Natural killer cell treated with Interleukin-12 subunit alpha and Interleukin-12 subunit beta and Interleukin-15 and Interleukin-18, amount 100 ng/mL, for 72 hours (primary cell): ENCODE data around the gene PRDM2. TPM values are rescaled to one million over a fixed set of nuclear protein-coding genes. Genes with fewer than 3 reads are reported as not detected.

Source experiments
- ATAC-seq, 2 donors: fragments of 150-1000 bp; cut with Tn5 transposase in 1 of 2; sonication (Bioruptor Pico), chemical (Tn5 transposase) in 1 of 2; 2 replicates each; pipeline ENCODE4 v1.10.0; 2021
- DNase-seq: peaks from one replicate; pipeline ENCODE4 v3.0.0; 2022; ENCODE audit warnings: low spot score
- H3K27ac Mint-ChIP-seq, 2 donors: 1 replicate in 1 of 2; 2 replicates in 1 of 2; pipeline ENCODE4 v1.8.0; 2022; ENCODE audit warnings: mixed read lengths in 2 of 2, mild to moderate bottlenecking in 1 of 2, moderate library complexity in 1 of 2
- H3K27me3 Mint-ChIP-seq, 2 donors: 1 replicate in 1 of 2; 2 replicates in 1 of 2; pipeline ENCODE4 v1.8.0; 2022; ENCODE audit warnings: mixed read lengths in 2 of 2
- H3K36me3 Mint-ChIP-seq: one replicate; pipeline ENCODE4 v1.8.0; 2022; ENCODE audit warnings: mixed read lengths
- H3K4me1 Mint-ChIP-seq, 2 donors: 1 replicate in 1 of 2; 2 replicates in 1 of 2; pipeline ENCODE4 v1.8.0; 2022; ENCODE audit warnings: low read depth in 2 of 2, mixed read lengths in 2 of 2, mild to moderate bottlenecking in 1 of 2
- H3K4me3 Mint-ChIP-seq: one replicate; pipeline ENCODE4 v1.8.0; 2022; ENCODE audit warnings: mixed read lengths
- H3K9me3 Mint-ChIP-seq: 2 replicates; pipeline ENCODE4 v1.8.0; 2022; ENCODE audit warnings: mixed read lengths
- total RNA-seq, 2 donors: library from RNA; stranded (reverse); gene quantifications; one replicate each; pipeline ENCODE4 v1.2.3, GENCODE V29; 2022

PRDM2 gene
- total RNA-seq, 2 donors from 2014 or later = 80.1 to 91.3 TPM

DNA sequence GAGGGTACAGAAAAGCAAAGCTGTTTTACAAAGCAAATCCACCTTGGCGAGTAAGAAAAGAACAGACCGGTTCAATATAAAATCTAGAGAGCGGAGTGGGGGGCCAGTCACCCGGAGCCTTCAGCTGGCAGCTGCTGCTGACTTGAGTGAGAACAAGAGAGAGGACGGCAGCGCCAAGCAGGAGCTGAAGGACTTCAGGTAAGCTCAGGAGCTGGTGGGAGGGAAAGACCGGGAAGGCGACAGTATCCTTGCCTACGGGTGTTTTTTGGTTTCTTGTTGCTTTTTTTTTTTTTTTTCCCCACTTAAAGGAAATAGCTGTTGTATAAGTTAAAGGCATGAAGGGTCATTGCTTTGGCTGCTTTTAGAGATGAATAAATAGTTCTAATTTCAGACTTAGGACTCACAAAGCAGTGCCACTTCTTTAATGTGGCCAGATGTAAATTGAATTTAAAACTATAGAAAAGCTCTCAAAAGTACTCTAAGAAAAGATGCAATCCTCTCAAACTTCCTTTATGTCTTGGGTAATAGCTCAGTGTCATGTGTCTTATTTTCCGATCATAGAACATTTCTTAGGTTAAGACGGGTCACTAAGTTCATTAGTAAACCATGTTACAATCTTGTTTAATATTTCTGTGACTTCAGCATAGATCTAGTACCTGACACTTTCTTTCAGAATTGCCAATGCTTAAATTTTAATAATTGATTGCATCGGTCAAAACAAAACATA lies 82.8 kb downstream of the PRDM2 start:
- Mint-ChIP-seq H3K9me3 (no peaks in the 10 kb centered on the region), H3K36me3 (peaks cover 36% of the 10 kb centered on the region), H3K27ac (peak overlapping the region in 1 of 2 donors; percentile 20), H3K27me3 (no peaks in the 10 kb centered on the region), H3K4me1 (peaks cover 34 to 57% of the 10 kb centered on the region in 2 donors), H3K4me3 (no peak overlapping the region)
- DNase-seq = no peak
- no peak for ATAC-seq

DNA sequence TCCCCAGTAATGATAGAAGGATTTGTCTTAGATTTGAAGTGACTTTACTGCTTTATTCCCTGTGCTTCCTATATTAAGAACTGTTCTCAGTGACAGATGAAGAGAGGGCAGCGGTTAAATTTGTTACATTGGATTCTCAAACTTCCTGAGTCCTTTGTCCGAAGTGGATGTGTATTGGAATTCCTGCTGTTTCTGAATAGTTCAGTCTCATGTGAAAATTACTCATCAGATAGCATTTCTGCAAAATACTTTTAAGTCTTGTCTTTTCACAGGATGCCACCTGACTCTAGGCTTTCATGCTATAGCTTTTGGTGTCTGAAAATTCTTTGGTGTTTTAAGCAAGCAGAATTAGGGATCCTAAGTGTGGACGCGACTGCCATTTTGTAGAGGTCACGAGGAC lies 83.6 kb downstream of the PRDM2 start:
- Mint-ChIP-seq H3K27me3 (no peaks in the 10 kb centered on the region), H3K9me3 (no peaks in the 10 kb centered on the region), H3K27ac (no peak overlapping the region), H3K4me3 (no peak overlapping the region), H3K4me1 (peaks cover 29 to 61% of the 10 kb centered on the region in 2 donors), H3K36me3 (peaks cover 28% of the 10 kb centered on the region)
- no peak for DNase-seq
- ATAC-seq = no peak

DNA sequence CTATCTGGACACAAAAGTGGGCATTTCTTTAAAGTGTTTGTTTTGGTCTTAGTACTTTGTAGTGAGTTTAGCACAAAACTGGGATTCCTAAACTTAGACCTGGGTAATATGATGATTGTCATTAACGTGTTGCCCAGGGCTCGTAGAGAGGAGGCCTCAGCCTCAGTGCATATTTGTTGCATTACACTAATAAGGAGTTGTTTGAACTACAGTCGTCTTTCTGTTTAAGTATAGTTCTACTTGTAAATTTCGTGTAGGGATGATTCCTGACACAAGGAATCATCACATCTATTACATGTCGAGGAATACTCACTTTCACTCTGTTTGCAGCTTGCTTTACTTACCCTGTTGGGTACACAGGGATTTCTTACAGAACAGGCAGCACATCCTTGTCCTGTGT lies 85.0 kb downstream of the PRDM2 start:
- H3K4me3 Mint-ChIP-seq = no peak overlapping the region
- H3K27ac Mint-ChIP-seq = no peak overlapping the region
- no peaks in the 10 kb centered on the region for H3K27me3 Mint-ChIP-seq
- H3K4me1 Mint-ChIP-seq = peaks cover 40 to 72% of the 10 kb centered on the region in 2 donors
- DNase-seq (no peak), ATAC-seq (no peak)
- H3K9me3 Mint-ChIP-seq = no peaks in the 10 kb centered on the region
- peaks cover 18% of the 10 kb centered on the region for H3K36me3 Mint-ChIP-seq

DNA sequence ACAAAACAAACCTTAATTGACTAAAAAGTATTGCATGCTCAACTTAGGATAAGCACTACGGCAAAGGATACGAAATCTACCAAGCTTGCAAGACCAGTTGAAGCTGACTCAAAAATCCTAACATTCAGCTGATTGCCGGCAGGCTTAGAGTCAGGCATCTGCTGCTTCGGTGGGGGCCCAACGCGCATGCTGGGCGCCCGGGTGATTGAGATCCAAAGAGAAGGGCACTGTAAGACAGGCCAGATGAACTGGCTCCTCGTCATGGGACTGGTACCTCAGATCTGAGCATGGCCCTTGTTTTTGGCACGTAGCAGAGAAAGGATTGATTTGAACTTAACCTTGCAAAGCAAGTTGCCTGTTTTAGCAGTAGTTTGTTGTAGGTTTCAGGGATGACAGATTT lies 86.6 kb downstream of the PRDM2 start:
- DNase-seq (no peak), ATAC-seq (no peak)
- Mint-ChIP-seq H3K27me3 (no peaks in the 10 kb centered on the region), H3K4me1 (peaks cover 47 to 70% of the 10 kb centered on the region in 2 donors), H3K36me3 (peaks cover 10% of the 10 kb centered on the region), H3K4me3 (no peak overlapping the region), H3K9me3 (no peaks in the 10 kb centered on the region), H3K27ac (peak overlapping the region in 1 of 2 donors; percentile 14)

DNA sequence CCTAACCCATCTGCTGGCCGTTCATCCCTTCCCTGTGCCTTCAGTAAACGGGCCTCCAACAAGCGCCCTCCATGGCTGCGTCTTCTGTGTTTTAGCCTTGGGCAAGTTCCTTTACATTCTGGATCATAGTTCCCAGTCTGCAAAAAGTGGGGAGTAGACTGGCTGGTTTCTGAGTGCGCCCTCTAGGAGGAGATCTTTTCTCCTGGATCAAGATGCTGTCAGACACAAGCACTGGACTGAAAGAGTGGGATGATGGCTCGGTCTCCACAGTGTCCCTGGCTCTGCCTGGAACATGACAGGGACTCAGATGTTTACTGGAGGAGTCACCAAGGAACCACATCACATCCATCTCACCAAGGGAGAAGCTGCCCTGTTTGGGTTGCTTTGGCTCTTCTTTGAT lies 88.8 kb downstream of the PRDM2 start:
- Mint-ChIP-seq H3K27ac (no peak overlapping the region), H3K36me3 (peaks cover 4% of the 10 kb centered on the region), H3K4me3 (no peak overlapping the region), H3K27me3 (no peaks in the 10 kb centered on the region), H3K4me1 (peaks cover 46 to 58% of the 10 kb centered on the region in 2 donors), H3K9me3 (no peaks in the 10 kb centered on the region)
- DNase-seq (no peak), ATAC-seq (no peak)

DNA sequence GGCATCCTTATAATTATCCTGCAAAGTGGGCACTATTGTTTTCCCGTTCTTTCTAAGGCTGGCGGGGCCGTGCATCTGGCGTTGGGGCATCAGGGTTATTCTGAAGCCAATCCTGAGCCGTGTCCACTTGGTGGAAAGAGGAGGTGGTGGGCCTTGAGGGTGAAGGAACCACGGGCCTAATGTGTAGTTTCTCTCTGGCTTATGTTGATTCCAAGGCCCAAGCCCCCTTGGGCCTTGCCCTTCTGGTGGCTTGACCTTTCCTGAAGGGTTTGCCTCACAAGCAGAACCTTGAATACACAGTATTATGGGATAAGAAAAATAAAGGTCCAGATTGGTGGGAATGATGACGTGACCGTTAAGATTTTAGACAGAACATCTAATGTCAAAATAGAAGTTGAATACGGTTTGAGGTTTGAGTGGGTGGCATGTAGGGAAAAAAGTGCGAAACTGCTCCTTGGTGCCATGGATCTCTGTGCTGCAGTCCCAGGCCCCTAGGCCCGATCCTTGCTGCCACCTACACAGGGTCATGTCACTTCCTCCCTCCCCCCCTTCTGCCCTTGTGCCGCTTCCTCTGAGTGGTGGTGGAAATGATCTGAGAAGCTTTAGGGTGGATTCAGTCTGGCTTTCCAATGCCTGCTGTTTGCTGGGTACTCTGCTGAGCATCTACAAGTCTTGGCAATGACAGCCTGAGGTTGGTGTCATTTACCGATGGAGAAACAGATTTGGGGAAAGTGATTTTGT lies 90.5 kb downstream of the PRDM2 start:
- ATAC-seq (no peak), DNase-seq (no peak)
- H3K4me1 Mint-ChIP-seq = peaks cover 55 to 60% of the 10 kb centered on the region in 2 donors
- no peak overlapping the region for H3K27ac Mint-ChIP-seq
- no peaks in the 10 kb centered on the region for H3K27me3 Mint-ChIP-seq
- H3K9me3 Mint-ChIP-seq = no peaks in the 10 kb centered on the region
- H3K36me3 Mint-ChIP-seq = peaks cover 4% of the 10 kb centered on the region
- no peak overlapping the region for H3K4me3 Mint-ChIP-seq

DNA sequence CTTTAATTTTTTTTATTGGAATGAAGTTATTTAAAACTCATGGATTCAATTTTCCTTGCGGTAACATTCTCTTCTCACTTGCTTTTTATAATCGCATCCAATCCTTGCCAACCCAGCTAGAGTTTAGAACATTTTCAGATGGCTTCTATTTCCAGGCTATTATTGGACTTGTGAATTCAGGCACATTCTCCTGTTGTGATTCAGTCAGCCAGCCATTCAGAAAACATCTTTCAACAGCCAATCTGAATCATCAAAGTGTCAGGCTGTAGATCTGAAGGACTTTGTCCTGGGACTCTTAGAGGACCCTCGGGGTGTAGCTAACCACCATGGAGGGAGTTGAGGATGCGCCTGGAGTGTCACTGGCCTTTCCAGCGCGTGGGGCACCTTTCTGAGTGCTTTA lies 92.4 kb downstream of the PRDM2 start:
- peaks cover 65 to 67% of the 10 kb centered on the region in 2 donors for H3K4me1 Mint-ChIP-seq
- H3K27me3 Mint-ChIP-seq = no peaks in the 10 kb centered on the region
- ATAC-seq (no peak), DNase-seq (no peak)
- H3K4me3 Mint-ChIP-seq = no peak overlapping the region
- no peaks in the 10 kb centered on the region for H3K36me3 Mint-ChIP-seq
- H3K9me3 Mint-ChIP-seq = no peaks in the 10 kb centered on the region
- H3K27ac Mint-ChIP-seq = no peak overlapping the region

DNA sequence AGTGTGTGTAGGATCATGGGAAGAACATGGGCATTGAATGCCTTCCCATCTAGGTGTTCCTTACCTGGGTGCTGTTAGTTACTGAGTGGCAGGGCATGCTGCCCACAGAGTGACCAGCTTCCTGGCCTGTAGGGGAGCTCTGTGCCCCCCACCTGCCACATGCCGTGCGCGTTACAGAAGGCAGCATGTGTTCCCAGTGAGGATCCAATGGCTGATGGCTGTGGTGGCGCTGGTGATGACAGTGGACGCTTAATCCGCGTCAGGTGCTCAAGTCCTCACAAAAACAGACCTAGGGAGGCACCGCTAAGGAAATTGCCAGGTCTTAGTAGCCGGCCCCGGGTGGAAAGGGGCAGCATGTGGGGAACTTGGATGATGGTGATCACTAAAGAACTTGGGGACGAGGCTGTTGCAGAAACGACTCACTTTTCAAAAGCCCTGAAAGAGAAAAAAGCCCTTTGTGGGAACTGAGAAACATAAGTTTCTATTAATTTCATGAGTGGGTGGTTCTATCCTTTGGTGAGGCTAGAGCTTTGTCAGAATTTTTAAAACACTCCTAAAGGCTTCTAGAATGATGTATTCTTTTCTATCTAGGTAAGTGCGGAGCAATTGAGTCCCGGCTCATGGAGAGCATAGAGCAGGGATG lies 93.2 kb downstream of the PRDM2 start:
- no peaks in the 10 kb centered on the region for H3K9me3 Mint-ChIP-seq

DNA sequence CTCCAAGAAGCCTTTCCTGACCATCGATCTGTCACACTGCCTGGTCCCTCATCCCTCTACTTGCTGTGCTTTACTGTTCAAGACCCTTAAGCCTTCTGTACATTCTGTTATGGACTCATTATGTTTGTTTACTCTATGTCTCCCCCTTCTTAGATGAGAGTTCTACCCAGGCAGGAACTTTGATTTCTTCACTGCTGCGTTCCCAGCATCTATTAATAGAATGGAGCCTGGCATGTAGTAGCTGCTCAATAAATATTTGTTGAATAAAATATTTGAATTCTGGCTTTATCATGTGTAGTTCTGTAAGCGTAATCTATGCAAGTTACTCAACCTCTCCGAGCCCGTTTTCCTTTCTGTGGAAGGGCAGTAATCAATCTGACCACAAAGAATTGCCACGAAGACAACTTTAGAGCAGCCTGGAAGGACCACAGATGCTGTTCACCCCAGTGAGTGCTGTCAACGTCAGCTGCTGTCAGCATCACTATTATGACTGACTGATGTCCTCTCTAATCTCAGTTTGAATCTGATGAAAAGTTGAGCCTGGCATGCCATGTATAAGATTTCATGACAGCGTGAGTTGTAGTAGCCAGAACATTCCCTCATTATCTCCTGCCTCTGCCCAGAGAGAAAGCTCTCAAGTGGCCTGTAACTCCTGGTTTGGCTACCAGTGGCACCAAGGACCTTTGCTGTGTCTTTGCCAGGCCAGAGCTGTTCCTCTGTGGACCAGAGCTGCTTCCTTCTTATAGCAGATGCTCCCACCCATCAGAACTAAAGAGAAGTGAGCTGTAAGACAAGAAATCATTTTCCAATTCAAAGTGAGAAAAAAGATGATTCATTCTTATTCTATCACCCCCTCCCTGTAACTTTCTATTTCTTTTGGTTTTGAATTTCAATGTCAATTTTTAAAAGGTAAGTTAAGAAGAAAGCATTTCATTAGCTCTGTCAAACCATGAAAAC lies 94.5 kb downstream of the PRDM2 start:
- ATAC-seq (peak in 1 of 2 donors; percentile 78), DNase-seq (no peak)
- Mint-ChIP-seq H3K4me3 (peak overlapping the region; percentile 49), H3K9me3 (no peaks in the 10 kb centered on the region), H3K36me3 (no peaks in the 10 kb centered on the region), H3K27ac (peak overlapping the region; percentile 29 to 72), H3K4me1 (peaks cover 59 to 71% of the 10 kb centered on the region in 2 donors), H3K27me3 (no peaks in the 10 kb centered on the region)

More for the DNA sequence above, 93.2 kb downstream of the PRDM2 start:
- no peak overlapping the region for H3K27ac Mint-ChIP-seq
- H3K4me1 Mint-ChIP-seq = peaks cover 65 to 75% of the 10 kb centered on the region in 2 donors
- H3K4me3 Mint-ChIP-seq = no peak overlapping the region
- ATAC-seq (no peak), DNase-seq (no peak)
- no peaks in the 10 kb centered on the region for H3K36me3 Mint-ChIP-seq
- H3K27me3 Mint-ChIP-seq = no peaks in the 10 kb centered on the region

DNA sequence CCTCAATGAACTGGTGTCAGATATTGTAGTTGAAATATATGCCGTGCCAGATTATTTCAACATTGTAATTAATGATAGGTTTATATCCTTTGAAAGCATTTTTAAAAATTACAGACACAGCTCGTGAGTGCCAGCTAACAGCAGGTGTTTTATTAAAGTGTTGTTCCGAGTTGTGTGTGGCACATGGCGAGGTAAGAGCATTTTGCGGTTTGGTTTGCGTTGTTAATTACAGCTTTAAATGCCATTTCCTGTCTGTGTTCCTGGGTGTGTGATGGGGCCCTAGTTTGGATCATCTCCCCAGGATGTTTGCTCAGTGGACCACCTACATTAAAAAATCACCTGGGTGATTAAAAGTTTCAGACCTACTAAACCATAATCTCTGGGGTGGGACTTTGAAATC lies 97.4 kb downstream of the PRDM2 start:
- Mint-ChIP-seq H3K36me3 (no peaks in the 10 kb centered on the region), H3K4me1 (peaks cover 56 to 66% of the 10 kb centered on the region in 2 donors), H3K27ac (peak overlapping the region in 1 of 2 donors; percentile 46), H3K9me3 (no peaks in the 10 kb centered on the region), H3K27me3 (no peaks in the 10 kb centered on the region), H3K4me3 (no peak overlapping the region)
- DNase-seq (no peak), ATAC-seq (no peak)

DNA sequence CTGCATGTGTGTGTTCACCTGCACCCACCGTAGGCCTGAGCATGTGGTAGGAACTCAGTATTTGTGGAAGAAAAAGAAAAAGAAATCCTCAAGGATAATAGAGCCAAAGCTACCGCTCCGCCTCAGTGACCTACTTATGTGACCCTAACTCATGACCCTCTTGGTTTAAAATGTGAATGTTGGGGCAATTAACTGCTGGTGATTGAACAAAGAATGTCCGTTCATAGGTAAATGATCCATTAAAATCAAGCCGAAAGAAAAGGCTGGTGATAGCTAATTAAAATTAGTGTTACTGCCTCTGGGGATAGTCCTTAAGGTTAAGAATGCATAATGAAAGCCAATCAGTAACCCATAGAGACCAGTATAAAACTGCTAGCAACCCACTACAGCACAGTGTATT lies 98.1 kb downstream of the PRDM2 start:
- Mint-ChIP-seq H3K27me3 (no peaks in the 10 kb centered on the region), H3K9me3 (no peaks in the 10 kb centered on the region), H3K36me3 (no peaks in the 10 kb centered on the region), H3K4me3 (no peak overlapping the region), H3K4me1 (peaks cover 58% of the 10 kb centered on the region in 2 donors), H3K27ac (peak overlapping the region in 1 of 2 donors; percentile 46)
- no peak for ATAC-seq
- no peak for DNase-seq

DNA sequence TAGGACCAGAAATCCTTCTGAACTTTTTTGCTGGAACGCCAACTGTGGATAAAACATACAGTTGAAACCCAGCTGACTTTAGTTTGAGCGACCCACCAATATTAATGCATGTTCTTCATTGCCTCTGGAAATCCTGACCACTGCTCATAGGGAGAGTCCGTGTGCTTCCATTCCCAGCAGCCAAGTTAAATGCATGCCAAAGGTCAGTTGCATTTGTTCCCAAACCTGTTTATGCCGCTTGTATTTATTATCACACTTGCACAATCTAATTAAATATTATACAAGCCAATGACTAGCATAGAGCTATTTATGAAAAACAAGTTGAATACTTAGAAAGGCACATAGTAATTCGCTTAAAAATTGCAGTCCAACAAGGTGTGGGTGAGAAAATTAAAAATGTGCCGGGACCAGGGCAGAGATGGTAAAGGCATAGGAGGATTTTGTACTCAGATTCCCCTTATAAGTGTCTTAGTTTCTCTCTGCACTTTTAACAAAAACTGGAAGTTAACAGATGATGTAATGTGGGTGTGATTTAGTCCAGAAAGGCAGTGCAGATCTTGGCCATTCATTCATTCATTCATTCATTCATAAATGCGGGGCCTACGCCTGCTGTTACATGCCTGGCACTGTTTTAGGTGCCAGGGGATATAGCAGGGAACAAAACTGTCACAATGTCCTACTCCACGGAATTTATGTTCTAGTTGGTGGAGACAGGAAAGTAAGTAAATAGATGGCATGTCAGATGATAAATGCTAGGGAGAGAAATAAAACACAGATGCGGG lies 99.7 kb downstream of the PRDM2 start:
- no peaks in the 10 kb centered on the region for H3K27me3 Mint-ChIP-seq
- no peaks in the 10 kb centered on the region for H3K36me3 Mint-ChIP-seq
- peak overlapping the region in 1 of 2 donors; percentile 61 for H3K27ac Mint-ChIP-seq
- H3K4me3 Mint-ChIP-seq = no peak overlapping the region
- no peak for ATAC-seq
- peaks cover 43 to 49% of the 10 kb centered on the region in 2 donors for H3K4me1 Mint-ChIP-seq
- no peaks in the 10 kb centered on the region for H3K9me3 Mint-ChIP-seq
- no peak for DNase-seq
